Hepatocyte (in vitro differentiated cells): ENCODE results near the gene XIRP2.

Experiments used
- CTCF ChIP-seq: fragments of 200-600 bp; sonication (generic); IDR thresholded peaks from 2 replicates; pipeline ENCODE4 v1.5.1; 2016; ENCODE audit warnings: antibody characterized with exemption, mild to moderate bottlenecking; ENCODE audit not compliant: poor library complexity
- EZH2 ChIP-seq: fragments of 200-600 bp; sonication (generic); IDR thresholded peaks from 2 replicates; pipeline ENCODE4 v1.6.1; 2016; ENCODE audit warnings: antibody characterized with exemption, mild to moderate bottlenecking, borderline replicate concordance
- EZH2phosphoT487 ChIP-seq: fragments of 200-600 bp; sonication (generic); IDR thresholded peaks from one replicate; pipeline ENCODE4 v1.6.1; 2018; ENCODE audit warnings: antibody characterized with exemption, mild to moderate bottlenecking, low read depth, moderate library complexity; ENCODE audit not compliant: unreplicated experiment, severe bottlenecking

- TF ChIP-seq EZH2 (no peak), CTCF (no peak), EZH2phosphoT487 (no peak)
These were observed 237.9 kb downstream of the XIRP2 start for GRCh38 chr2:167126165-167126564.
